Stimulated activated CD4-positive, alpha-beta T cell treated with anti-CD3 and anti-CD28 coated beads, Interleukin-12 subunit alpha, Interleukin-12 subunit beta, amount 100 ng/mL, for 24 hours (primary cell): ENCODE measurements around the gene AFF3.

Experiments used
- DNase-seq, 2 experiments: peaks; one replicate each; pipeline ENCODE4 v3.0.0-alpha.2; 2020; ENCODE audit warnings: low read depth in 2 of 2

Gene AFF3

GRCh38 chr2:100008956-100009355, 133.4 kb downstream of the AFF3 start:
- no peak for DNase-seq

- no peak for DNase-seq
Measured at GRCh38 chr2:100006516-100006915, 135.9 kb downstream of the AFF3 start.

- no peak for DNase-seq
Measured at GRCh38 chr2:100004959-100005387, 137.4 kb downstream of the AFF3 start.

GRCh38 chr2:100004348-100004884, 138.0 kb downstream of the AFF3 start:
- DNase-seq, result no peak

GRCh38 chr2:100002059-100002458, 140.3 kb downstream of the AFF3 start:
- DNase-seq, result no peak

- DNase-seq, result no peak
Measured at GRCh38 chr2:100000915-100001707, 141.3 kb downstream of the AFF3 start.

GRCh38 chr2:99998651-99999320, 143.6 kb downstream of the AFF3 start:
- DNase-seq, result no peak

- no peak for DNase-seq
Measured at GRCh38 chr2:99989905-99990304, 152.5 kb downstream of the AFF3 start.

- no peak for DNase-seq
Measured at GRCh38 chr2:99988599-99988998, 153.8 kb downstream of the AFF3 start.

- no peak for DNase-seq
Measured at GRCh38 chr2:99987160-99987559, 155.2 kb downstream of the AFF3 start.

- DNase-seq, result no peak
Measured at GRCh38 chr2:99984799-99985515, 157.4 kb downstream of the AFF3 start.

GRCh38 chr2:99982744-99983143, 159.6 kb downstream of the AFF3 start:
- DNase-seq, result no peak

GRCh38 chr2:99981840-99982239, 160.6 kb downstream of the AFF3 start:
- no peak for DNase-seq

- DNase-seq, result no peak
Measured at GRCh38 chr2:99980176-99980575, 162.2 kb downstream of the AFF3 start.

GRCh38 chr2:99977966-99978365, 164.4 kb downstream of the AFF3 start:
- no peak for DNase-seq

- no peak for DNase-seq
Measured at GRCh38 chr2:99975386-99975785, 167.0 kb downstream of the AFF3 start.

- DNase-seq, result no peak
Measured at GRCh38 chr2:99974682-99975375, 167.6 kb downstream of the AFF3 start.

GRCh38 chr2:99974275-99974674, 168.1 kb downstream of the AFF3 start:
- DNase-seq, result no peak

- DNase-seq, result no peak
Measured at GRCh38 chr2:99971326-99971900, 171.0 kb downstream of the AFF3 start.

- DNase-seq, result no peak
Measured at GRCh38 chr2:99970292-99970868, 172.0 kb downstream of the AFF3 start.
